GM10266 (cell line): ENCODE data around the gene CCDC198.

Source experiments
- DNase-seq: peaks from one replicate; pipeline ENCODE4 v3.0.0; 2012; ENCODE audit errors: extremely low spot score
- CTCF ChIP-seq: IDR thresholded peaks from 2 replicates; pipeline ENCODE4 v1.5.1; 2012; ENCODE audit warnings: mild to moderate bottlenecking, low read depth; ENCODE audit not compliant: control insufficient read depth, insufficient read depth; ENCODE audit errors: missing control alignments

CCDC198 gene

GRCh38 chr14:57508756-57509155 lies 15.1 kb upstream of the CCDC198 start:
- TF ChIP-seq CTCF = no peak

GRCh38 chr14:57502586-57503254 lies 9.1 kb upstream of the CCDC198 start:
- DNase-seq = no peak

More at GRCh38 chr14:57508756-57509155, 15.1 kb upstream of the CCDC198 start:
- no peak for DNase-seq

GRCh38 chr14:57501039-57501557 lies 7.4 kb upstream of the CCDC198 start:
- no peak for TF ChIP-seq CTCF
- DNase-seq = no peak

More at GRCh38 chr14:57502586-57503254, 9.1 kb upstream of the CCDC198 start:
- TF ChIP-seq CTCF = no peak

GRCh38 chr14:57498659-57499058 lies 5.0 kb upstream of the CCDC198 start:
- no peak for DNase-seq
- TF ChIP-seq CTCF = no peak

GRCh38 chr14:57498035-57498434 lies 4.4 kb upstream of the CCDC198 start:
- no peak for TF ChIP-seq CTCF
- no peak for DNase-seq

- no peak for TF ChIP-seq CTCF
- DNase-seq = no peak
These were observed 1.8 kb upstream of the CCDC198 start for GRCh38 chr14:57495416-57495815.

- TF ChIP-seq CTCF = no peak
- no peak for DNase-seq
These were observed 798 bp downstream of the CCDC198 start for GRCh38 chr14:57492859-57493258.
